ENCODE results near the gene AURKAIP1. TPM values are rescaled to one million over a fixed set of nuclear protein-coding genes. Genes with fewer than 3 reads are reported as not detected.
"Not testable (repeated sequence)": the region's sequence is repeated elsewhere in the genome, so short reads cannot be mapped to it uniquely, and the experiment has no call there.

Gene AURKAIP1
- total RNA-seq, 1 experiment from 2014 or later, result 318 TPM

GRCh38 chr1:1406821-1407635 lies 32.0 kb upstream of the AURKAIP1 start, which contains the start of gene MRPL20:
TSS of gene MRPL20 (minus strand) at chr1:1407293. CDS start at chr1:1407217, 76 bp downstream.
- peak; percentile 86 for DNase-seq (ENCODE audit: low read depth)

- DNase-seq (ENCODE audit: low read depth), result no peak
These were observed 31.3 kb upstream of the AURKAIP1 start for GRCh38 chr1:1406101-1406820.

GRCh38 chr1:1403653-1404052 lies 28.6 kb upstream of the AURKAIP1 start:
- no peak for DNase-seq (ENCODE audit: low read depth)

- DNase-seq (ENCODE audit: low read depth), result not testable (repeated sequence)
These were observed 27.9 kb upstream of the AURKAIP1 start for GRCh38 chr1:1402901-1403392.

GRCh38 chr1:1402072-1402900 lies 27.3 kb upstream of the AURKAIP1 start:
- peak; percentile 85 for DNase-seq (ENCODE audit: low read depth)

DNA sequence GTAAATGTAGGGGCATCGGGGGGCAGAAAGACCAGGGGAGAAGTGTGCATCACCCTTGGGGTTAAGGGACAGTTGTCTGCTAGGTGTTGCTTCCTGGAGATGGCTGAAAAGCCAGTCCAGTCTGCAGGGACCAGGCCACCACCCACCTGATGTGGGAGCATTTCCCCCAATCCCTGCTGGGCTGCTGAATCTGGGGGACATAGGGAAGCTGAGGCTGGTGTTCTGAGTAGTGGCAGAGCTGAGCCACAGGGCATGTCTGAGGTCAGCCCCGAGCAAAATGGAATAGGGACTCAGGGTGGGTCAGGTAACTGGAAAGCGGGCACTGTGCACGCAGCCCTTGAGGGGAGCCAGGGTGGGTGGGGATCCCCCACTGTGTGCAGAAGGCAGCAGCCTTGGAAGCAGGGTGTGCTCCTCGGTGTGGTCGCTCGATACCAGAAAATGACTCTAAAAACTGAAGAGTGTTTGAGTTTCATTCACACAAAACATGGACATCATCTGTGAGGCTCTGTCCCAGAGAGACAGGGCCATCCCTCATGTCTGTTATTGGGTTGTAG lies 26.5 kb upstream of the AURKAIP1 start:
- DNase-seq (ENCODE audit: low read depth), result no peak

- no peak for DNase-seq (ENCODE audit: low read depth)
These were observed 25.8 kb upstream of the AURKAIP1 start for GRCh38 chr1:1400576-1401456.

GRCh38 chr1:1399872-1400575 lies 25.0 kb upstream of the AURKAIP1 start:
- no peak for DNase-seq (ENCODE audit: low read depth)

DNA sequence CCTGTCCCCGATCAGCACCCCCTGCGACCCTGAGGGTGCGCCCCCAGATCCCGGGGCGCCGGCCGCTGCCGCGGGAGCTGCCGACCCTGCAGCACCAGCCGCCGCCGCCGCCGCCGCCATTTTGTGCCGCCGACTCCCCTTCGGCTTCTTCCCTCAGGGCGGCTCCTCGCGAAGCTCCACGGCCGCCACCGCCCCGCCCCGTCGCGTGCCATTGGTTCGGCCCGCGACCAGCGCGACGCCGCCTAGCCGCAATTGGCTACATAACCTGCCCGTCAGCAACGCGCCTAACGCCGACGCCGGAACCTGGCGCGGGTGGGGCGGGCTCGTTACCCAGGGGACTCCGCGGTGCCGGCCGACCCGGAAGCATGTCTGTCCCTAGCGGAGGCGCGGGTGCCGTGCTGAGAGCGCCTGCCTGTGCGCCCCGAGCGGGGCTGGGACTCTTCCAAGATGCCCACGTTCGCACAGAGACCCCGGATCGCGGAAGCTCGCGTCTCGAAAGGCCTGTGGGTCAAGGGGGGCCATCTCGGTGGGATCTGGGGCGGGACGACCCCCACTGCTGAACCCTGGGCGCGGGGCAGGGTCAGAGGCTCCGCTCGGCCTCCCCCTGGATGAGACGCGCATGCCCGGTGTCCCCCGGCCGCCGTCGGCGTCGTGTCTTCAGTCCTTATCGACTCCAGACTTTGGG lies 24.3 kb upstream of the AURKAIP1 start, which contains the start of gene CCNL2:
Gene CCNL2 (minus strand): TSS at position 149 of the 685 bp plus-strand sequence. CDS start 29 bp downstream, at position 120.
- peak; percentile 98 for DNase-seq (ENCODE audit: low read depth)

- DNase-seq (ENCODE audit: low read depth), result no peak
These were observed 23.7 kb upstream of the AURKAIP1 start for GRCh38 chr1:1398677-1399186.

DNA sequence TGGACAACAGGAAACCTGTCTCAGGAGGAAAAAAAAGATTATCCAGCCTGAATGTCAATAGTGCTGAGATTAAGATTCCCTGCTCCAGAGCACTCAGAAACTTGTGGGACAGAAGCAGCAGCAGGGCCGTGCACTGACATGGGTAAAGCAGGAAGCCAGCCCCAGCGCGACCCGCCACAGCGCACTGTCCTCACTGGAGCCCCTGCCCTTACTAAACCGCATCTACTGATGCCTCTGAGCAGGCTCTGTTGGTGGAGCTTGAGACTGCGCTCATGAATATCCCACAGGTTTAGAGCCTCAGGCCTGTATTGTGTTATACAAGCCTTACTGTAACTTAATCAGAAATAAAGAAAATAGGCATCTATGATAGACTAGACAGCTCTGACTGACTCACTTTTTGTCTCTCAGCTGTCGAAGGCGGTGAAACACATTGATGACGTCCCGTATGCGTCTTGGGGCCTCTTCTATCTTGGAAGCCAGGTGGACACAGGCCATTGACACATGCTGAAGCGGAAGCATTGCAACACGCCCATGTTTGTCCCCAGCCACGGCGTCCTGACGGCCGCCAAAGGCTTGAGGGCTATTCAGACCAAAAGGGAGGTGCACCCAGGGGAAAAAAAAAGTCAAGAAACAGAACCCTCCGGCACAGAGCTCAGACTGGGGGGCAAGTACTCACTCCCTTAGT lies 23.0 kb upstream of the AURKAIP1 start:
- DNase-seq (ENCODE audit: low read depth), result peak; percentile 49

GRCh38 chr1:1395166-1395565 lies 20.2 kb upstream of the AURKAIP1 start:
- DNase-seq (ENCODE audit: low read depth), result no peak

DNA sequence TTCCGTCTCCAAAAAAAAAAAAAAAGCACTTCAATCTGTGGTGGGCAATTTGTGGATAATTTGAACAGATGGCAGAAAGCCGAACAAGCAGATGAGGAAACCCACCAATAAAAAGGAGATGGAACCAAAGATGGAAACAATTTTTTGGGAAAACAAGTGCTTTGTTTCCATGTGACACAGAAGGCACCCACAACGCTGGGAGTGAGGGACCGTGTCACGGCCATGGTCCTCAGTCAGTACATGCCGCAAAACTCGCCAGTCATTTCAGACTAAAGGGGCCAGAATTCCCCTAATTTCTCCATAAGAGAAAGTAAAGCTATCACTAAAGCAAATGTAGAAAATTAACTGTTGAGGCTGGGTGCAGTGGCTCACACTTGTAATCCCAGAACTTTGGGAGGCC lies 19.1 kb upstream of the AURKAIP1 start:
- DNase-seq (ENCODE audit: low read depth), result no peak

DNA sequence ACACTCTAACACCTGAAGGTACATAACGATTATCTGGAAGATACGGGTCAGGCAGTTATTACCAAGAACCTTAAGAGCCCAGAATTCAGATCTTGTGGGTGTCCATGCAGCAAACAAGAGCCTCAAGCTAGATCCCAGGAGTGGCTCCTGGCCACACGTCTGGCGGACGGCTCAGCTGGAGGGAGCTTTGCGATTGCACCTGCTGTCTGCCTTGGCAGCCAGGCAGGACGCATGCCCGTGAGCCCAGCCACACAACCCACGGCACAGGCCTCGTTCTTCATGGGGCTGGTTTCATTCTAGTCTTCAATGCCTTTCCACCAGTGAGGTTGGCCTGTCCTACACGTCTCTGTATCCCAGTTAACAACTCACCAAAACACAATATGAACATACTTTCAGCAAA lies 18.4 kb upstream of the AURKAIP1 start:
- DNase-seq (ENCODE audit: low read depth), result no peak

- DNase-seq (ENCODE audit: low read depth), result no peak
These were observed 18.0 kb upstream of the AURKAIP1 start for GRCh38 chr1:1393014-1393413.

DNA sequence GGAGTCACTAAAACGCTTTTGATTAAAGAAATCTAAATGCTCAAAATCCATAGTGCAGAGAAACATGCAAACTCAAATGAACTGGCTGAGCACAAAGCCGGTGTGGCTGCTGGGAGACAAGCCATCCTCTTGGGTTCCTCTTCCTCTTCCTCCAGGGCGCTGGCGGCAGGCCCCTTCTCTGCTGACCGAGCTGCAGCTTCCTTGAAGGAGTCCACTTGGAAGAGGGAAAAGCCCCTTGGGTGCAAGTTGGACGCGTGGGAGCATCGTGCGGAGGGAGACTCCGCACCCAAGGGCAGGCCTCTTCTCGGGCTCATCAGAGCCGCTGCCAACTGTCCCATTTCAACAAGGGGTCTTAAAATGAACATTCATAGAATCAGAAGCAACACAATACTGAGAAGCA lies 16.2 kb upstream of the AURKAIP1 start:
- DNase-seq (ENCODE audit: low read depth), result no peak

DNA sequence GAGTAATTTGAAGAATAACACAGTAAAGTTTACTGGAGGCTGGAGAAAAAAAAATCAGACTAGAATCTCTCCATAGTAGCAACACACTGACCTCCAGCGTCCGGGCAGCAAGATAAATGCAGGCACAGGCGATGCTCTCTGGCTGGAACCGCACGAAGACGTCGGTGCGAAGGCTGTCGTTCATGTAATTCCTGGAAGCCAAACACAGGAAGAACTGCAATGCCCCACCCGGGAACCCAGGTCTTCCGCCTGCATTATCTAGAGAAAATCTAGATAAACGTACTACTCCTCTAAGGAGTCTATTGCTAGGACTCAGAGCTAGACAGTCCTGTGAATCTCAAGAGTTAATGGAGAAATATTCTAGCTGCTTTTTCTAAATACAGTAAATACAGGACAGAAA lies 15.7 kb upstream of the AURKAIP1 start:
- no peak for DNase-seq (ENCODE audit: low read depth)

DNA sequence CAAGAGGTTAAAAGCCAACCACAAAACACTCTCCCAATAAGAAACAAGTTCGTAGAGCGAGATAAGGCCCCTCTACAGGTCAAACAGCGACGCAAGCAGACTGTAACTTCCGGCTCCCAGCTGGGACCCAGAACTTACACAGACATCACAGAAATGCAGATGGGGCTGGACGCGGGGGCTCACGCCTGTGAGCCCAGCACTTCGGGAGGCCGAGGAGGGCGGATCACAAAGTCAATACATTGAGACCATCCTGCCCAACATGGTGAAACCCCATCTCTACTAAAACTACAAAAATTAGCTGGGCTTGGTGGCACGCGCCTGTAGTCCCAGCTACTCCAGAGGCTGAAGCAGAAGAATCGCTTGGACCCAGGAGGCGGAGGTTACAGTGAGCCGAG lies 13.1 kb upstream of the AURKAIP1 start:
- DNase-seq (ENCODE audit: low read depth), result no peak
